Prostate gland (tissue), 2 donors: ENCODE results near the gene IL1RAPL2.

Source experiments
- CTCF ChIP-seq, 4 experiments: fragments of 200-600 bp in 2 of 4; fragments of 450-650 bp in 2 of 4; sonication (generic) in 2 of 4; IDR thresholded peaks; 1 replicate in 3 of 4; 2 replicates in 1 of 4; pipeline ENCODE4 v1.5.1; 2016 to 2019; ENCODE audit warnings: antibody characterized with exemption in 4 of 4, mild to moderate bottlenecking in 2 of 4, moderate library complexity in 2 of 4
- POLR2A ChIP-seq: fragments of 450-650 bp; IDR thresholded peaks from one replicate; pipeline ENCODE4 v1.6.1; 2016; ENCODE audit warnings: antibody characterized with exemption, mild to moderate bottlenecking

DNA sequence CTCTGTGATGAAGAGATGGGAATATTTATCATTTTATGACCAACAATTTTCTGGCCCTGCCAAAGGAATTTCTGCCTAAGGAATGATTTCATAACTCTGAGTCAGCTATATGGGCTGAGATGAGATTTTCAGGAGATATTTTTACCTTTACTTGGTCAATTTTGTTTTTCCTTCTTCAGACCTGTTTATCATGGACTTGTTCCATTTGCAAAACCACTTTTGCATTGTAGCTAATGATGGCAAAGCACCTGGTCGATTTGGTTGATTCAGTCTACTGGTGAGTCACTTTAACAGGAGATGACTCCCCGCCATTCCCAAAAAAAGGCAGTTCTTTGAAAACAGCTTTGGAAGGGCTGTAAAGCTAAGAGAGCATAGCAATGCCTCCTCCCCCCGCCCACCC lies 601.2 kb downstream of the IL1RAPL2 start:
- no peak for TF ChIP-seq CTCF (IDR thresholded peaks at IDR 0.05)
- TF ChIP-seq POLR2A: no peak
